Activated CD4-positive, CD25-positive, alpha-beta regulatory T cell (primary cell): Measurements from ENCODE around the gene SLC48A1.
A peak's percentile ranks its signal among the peaks of the same experiment; 100 is the strongest.
"Not testable (repeated sequence)": the region's sequence is repeated elsewhere in the genome, so short reads cannot be mapped to it uniquely, and the experiment has no call there.

Experiments
- DNase-seq, 4 experiments: peaks; one replicate each; lab custom pipeline; 2025; lab: John Stamatoyannopoulos, UW

The SLC48A1 gene

DNA sequence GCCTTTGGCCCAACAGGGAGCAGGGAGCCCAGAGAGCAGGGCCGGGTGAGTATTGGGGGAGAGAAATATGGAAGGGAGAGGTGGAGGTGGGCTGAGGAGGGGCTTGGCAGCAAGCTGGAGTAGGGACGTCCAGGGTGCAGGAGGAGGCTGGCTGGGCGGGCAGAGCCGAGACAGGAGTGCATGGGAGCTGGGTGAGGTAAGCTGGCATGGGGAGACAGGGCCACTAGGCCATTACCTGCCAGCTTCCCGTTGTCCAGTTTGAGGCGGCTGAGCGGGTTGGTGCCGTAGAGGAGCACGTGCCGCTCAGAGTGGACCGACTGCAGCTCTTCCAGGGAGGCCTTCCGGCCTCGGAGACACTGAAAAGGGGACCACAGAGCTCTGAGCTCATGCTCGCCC lies 18.3 kb downstream of the SLC48A1 start:
- no peak for DNase-seq

DNA sequence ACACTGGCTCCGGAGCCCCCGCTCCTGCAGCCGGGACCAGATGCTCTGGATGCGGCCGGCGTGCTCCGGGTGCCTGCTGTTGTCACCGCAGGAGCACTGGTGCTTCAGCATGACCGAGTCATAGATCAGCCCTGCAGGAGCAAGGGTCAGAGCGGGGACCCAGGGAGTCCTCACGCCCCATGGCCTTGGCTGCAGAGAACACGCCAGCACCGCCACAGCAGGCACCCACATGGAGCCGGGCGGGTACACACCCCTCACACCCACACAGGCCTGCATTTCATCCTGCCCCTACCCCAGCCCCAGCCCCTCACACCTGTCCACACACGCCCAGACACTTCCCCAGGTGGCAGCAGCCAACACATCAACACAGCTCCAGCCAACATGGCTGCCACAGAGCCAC lies 18.8 kb downstream of the SLC48A1 start:
- DNase-seq, result no peak

DNA sequence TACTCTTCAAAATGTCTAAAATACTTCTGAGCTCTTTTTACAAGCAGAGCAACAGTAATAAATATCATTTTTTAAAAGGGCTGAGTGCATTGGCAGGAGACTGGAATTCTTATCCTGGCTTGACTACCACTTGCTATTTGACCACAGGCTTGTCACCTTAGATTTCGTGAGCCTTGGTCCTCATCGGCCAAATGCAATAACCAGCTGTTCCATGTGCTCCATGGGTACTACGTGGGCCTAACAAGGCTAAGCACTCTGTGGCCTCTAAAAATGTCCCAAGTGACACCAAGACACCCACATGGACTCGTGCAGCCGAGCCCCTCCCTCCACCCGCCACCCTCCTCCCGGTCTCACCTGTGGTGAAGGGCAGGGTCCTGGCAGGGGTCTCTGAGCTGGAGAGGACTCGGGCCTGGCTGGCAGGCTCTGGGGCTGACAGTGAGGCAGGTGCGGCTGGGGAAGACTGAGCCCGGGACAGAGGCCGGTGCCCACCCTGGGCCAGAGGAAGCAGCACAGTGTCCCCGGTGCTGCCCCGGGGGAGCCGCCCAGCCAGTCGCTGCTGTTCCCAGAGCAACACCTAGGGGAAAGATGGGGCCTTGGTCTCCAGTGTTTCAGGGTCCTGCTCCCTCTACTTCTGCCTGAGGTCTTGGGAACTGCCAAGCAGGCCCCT lies 20.1 kb downstream of the SLC48A1 start:
- no peak for DNase-seq

GRCh38 chr12:47794679-47795078 lies 21.6 kb downstream of the SLC48A1 start:
- DNase-seq, result no peak

DNA sequence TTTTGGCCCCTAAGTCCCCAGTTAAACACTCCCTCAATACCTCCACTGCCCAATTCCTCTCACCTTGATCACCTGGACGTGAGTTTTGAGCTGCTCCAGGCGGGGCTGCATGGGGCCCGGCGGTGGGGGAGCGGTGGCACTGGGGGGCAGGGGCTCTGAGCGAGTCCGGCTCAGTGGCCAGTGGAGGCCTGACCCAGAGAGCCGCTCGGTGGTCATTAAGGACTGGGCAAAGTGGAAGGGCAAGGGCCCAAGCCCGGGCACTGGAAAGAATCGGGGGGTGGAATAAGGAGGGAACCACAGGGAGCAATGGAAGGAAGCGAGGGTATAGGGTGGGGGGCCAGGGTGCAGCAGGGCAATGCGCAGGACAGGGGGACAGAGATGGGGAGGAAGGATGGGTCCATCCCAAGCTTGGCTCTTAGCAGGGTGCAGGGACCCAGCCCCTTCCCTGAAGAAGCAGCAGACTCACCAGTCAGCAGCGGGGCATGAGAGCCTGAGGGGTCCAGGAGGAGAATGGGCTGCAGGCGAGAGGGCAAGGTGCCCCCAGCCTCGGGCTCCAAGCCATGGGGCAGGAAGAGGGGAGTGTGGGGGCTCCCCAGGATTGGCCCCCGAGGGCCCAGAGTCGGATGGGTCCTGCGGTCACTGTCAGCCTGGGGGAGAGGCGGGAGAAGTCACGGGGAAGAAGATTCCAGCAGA lies 22.2 kb downstream of the SLC48A1 start:
- no peak for DNase-seq

- no peak for DNase-seq
Measured at GRCh38 chr12:47795814-47796411, 22.9 kb downstream of the SLC48A1 start.

- DNase-seq, result peak in 1 of 4 experiments; percentile 20
Measured at GRCh38 chr12:47797441-47797840, 24.4 kb downstream of the SLC48A1 start.

GRCh38 chr12:47798382-47798948 lies 25.4 kb downstream of the SLC48A1 start:
- DNase-seq, result no peak

DNA sequence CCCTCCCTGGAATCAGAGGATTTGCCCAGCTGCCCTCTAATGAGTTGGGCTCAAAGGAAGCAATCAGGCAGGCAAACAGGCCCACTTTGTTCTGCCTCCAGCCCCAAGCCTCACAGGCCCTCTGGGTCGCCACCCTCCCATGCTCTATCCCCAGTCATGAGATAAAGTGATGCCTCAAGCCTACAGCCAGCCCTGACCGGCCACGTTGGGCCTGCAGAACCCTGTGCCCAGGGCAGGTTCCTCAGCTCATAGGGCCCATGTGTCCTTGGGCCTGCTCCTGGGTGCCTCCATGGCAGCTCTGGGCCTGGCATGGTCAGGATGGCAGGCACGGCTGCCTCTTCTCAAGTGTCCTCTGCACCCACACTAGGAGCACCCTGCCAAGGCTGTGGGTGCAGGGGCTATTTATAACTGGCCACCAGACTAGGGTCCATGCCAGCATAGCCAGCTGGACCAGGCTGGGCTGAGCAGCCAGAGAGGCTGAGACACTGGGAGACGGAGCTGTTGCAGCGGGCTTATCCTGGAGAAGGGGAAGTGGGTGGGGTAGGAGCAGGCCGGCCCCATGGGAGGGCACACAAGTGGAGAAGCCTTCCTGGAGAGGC lies 26.4 kb downstream of the SLC48A1 start:
- no peak for DNase-seq

- no peak for DNase-seq
Measured at GRCh38 chr12:47800582-47800981, 27.5 kb downstream of the SLC48A1 start.

- no peak for DNase-seq
Measured at GRCh38 chr12:47801170-47801903, 28.3 kb downstream of the SLC48A1 start.

GRCh38 chr12:47801904-47802246 lies 28.8 kb downstream of the SLC48A1 start:
- DNase-seq, result no peak

GRCh38 chr12:47802312-47802711 lies 29.3 kb downstream of the SLC48A1 start:
- no peak for DNase-seq

DNA sequence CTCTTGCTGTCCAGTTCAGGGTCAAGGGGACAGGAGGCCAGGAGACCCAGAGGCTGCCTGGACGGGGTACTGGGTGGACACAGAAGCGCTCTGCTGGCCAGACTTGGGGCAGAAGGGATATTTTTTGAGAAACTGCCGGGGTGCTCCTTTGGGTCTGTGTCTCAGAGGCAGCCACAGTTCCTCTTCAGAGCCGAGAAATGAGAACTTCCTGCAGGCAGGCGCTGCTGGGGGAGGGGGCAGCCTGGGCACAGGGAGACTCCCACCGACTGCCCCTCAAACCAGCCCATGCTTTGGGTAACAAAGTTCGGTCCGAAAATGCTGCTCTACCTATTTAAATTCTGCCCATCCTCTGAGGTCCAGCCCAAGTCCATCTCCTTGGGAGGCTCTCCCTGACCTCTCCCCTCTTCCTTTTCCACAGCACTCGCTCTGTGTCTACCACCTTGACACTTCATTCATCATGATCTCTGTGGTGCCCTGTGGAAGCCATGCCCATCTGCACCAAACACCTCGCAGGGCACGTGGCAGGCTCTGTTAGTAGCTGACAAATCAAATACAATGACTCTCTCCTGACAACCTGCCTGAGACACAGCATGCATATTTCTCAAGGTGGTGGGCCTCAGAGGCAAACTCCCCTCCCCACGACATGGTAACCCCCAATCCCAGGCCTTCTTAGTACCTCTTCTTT lies 30.3 kb downstream of the SLC48A1 start:
- no peak for DNase-seq

- no peak for DNase-seq
Measured at GRCh38 chr12:47804171-47804570, 31.1 kb downstream of the SLC48A1 start.

DNA sequence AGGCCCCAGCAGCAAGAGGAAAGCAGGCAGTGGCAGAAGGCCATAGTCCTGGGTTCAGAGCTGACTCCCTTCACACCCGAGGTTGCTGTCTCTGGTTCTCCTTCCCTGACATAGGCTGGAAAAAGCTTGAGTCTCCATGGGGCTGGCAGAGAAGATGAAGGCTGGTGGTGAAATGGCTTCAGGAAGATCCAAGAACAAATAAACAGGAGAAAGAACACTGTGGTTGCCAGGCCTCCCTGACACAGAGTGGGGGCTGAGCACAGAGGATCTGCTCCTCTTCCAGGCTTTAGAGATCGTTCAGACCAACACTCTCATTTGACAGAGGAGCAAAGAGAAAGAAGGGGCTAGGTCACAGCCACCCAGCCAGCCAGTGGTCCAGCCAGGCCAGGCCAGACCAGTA lies 32.4 kb downstream of the SLC48A1 start:
- no peak for DNase-seq

GRCh38 chr12:47807338-47807737 lies 34.3 kb downstream of the SLC48A1 start:
- no peak for DNase-seq

- DNase-seq, result peak; percentile 32 to 71 (median 60)
Measured at GRCh38 chr12:47808050-47808449, 35.0 kb downstream of the SLC48A1 start.

GRCh38 chr12:47808574-47809365 lies 35.7 kb downstream of the SLC48A1 start:
- DNase-seq, result peak in 2 of 4 experiments; percentile 14 to 29

- not testable (repeated sequence) for DNase-seq
Measured at GRCh38 chr12:47809518-47809917, 36.5 kb downstream of the SLC48A1 start.

DNA sequence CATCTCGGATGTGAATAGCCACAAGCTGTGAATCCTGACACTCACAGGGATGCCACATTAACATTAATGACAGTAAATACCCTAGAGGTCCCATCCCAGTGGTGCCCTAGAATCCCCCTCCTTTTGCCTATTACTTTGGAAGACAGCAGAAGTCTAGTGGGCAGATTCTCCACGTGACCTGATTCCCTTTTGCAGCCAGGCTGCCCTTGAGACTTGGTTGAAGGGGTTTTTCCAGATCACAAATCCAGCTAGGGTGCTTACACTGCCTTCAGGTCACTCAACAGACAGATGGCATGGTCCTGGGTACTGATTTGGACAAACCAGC lies 38.0 kb downstream of the SLC48A1 start:
- DNase-seq, result no peak
